Astrocyte (in vitro differentiated cells and primary cell): ENCODE results near the gene ATP2A1. TPM values are rescaled to one million over a fixed set of nuclear protein-coding genes. Genes with fewer than 3 reads are reported as not detected.

Experiments
- DNase-seq: peaks from one replicate; pipeline ENCODE4 v3.0.0-alpha.2; 2010; ENCODE audit warnings: low read depth
- FAIRE-seq: peaks from 2 replicates; lab custom pipeline; 2011; peaks lifted over from hg19 to GRCh38; lab: Jason Lieb, UNC
- H2AFZ ChIP-seq: 2 replicates; pipeline ENCODE4 v1.6.0; 2012; ENCODE audit warnings: low read depth, low read length, inconsistent platforms
- H3K27ac ChIP-seq: 2 replicates; pipeline ENCODE4 v1.5.1; 2011; ENCODE audit warnings: low read depth, low read length, inconsistent platforms
- H3K27me3 ChIP-seq: 2 replicates; pipeline ENCODE4 v1.6.0; 2011; ENCODE audit warnings: low read length, inconsistent platforms; ENCODE audit not compliant: insufficient read depth
- H3K36me3 ChIP-seq: 2 replicates; pipeline ENCODE4 v1.5.1; 2011; ENCODE audit warnings: low read length, inconsistent platforms; ENCODE audit not compliant: insufficient read depth
- H3K4me1 ChIP-seq: 2 replicates; pipeline ENCODE4 v1.5.1; 2011; ENCODE audit warnings: low read length, inconsistent platforms; ENCODE audit not compliant: insufficient read depth
- H3K4me2 ChIP-seq: 2 replicates; pipeline ENCODE4 v1.6.0; 2012; ENCODE audit warnings: low read length, inconsistent platforms
- H3K4me3 ChIP-seq: 2 replicates; pipeline ENCODE4 v1.5.1; 2011; ENCODE audit warnings: low read depth, mild to moderate bottlenecking, low read length, inconsistent platforms; ENCODE audit not compliant: insufficient read depth
- H3K79me2 ChIP-seq: 2 replicates; pipeline ENCODE4 v1.6.0; 2012; ENCODE audit warnings: mild to moderate bottlenecking, low read length, inconsistent platforms; ENCODE audit not compliant: insufficient read depth
- H3K9ac ChIP-seq: 2 replicates; pipeline ENCODE4 v1.6.0; 2012; ENCODE audit warnings: mild to moderate bottlenecking, low read length, inconsistent platforms
- H3K9me3 ChIP-seq: 2 replicates; pipeline ENCODE4 v1.5.1; 2012; ENCODE audit warnings: low read depth, mild to moderate bottlenecking, low read length, inconsistent platforms; ENCODE audit not compliant: insufficient read depth
- H4K20me1 ChIP-seq: 2 replicates; pipeline ENCODE4 v1.6.0; 2012; ENCODE audit warnings: low read length, inconsistent platforms; ENCODE audit not compliant: insufficient read depth
- H3K27ac Mint-ChIP-seq: one replicate; pipeline ENCODE4 v1.8.0; 2021; ENCODE audit warnings: mild to moderate bottlenecking, mixed read lengths; ENCODE audit not compliant: unreplicated experiment
- H3K27me3 Mint-ChIP-seq: one replicate; pipeline ENCODE4 v1.8.0; 2021; ENCODE audit warnings: low read depth, mixed read lengths; ENCODE audit not compliant: unreplicated experiment
- H3K36me3 Mint-ChIP-seq: one replicate; pipeline ENCODE4 v1.8.0; 2021; ENCODE audit warnings: low read depth, mixed read lengths; ENCODE audit not compliant: unreplicated experiment
- H3K4me1 Mint-ChIP-seq: one replicate; pipeline ENCODE4 v1.8.0; 2021; ENCODE audit warnings: low read depth, mixed read lengths; ENCODE audit not compliant: unreplicated experiment
- H3K4me3 Mint-ChIP-seq: one replicate; pipeline ENCODE4 v1.8.0; 2021; ENCODE audit warnings: mild to moderate bottlenecking, moderate library complexity, mixed read lengths; ENCODE audit not compliant: unreplicated experiment
- H3K9me3 Mint-ChIP-seq: one replicate; pipeline ENCODE4 v1.8.0; 2021; ENCODE audit warnings: mild to moderate bottlenecking, mixed read lengths; ENCODE audit not compliant: unreplicated experiment
- EZH2 ChIP-seq: IDR thresholded peaks from 2 replicates; pipeline ENCODE4 v1.6.1; 2012; ENCODE audit warnings: mild to moderate bottlenecking, low read length, inconsistent platforms; ENCODE audit not compliant: insufficient read depth
- total RNA-seq: library from RNA; stranded (reverse); gene quantifications from 2 replicates; pipeline ENCODE4 v1.2.1, GENCODE V29; 2021
- TF ChIP-seq, protein P1 (sequence below): IDR thresholded peaks from 2 replicates; pipeline ENCODE4 v1.5.1; 2011; ENCODE audit warnings: low read depth, mild to moderate bottlenecking, inconsistent platforms, low read length, moderate library complexity; ENCODE audit not compliant: insufficient read depth

ATP2A1 gene
- total RNA-seq, 1 donor from 2014 or later, result 2.0 TPM

- Histone ChIP-seq H3K9ac (no peak overlapping the region), H3K27me3 (no peaks in the 10 kb centered on the region), H3K4me1 (no peaks in the 10 kb centered on the region), H3K4me3 (no peak overlapping the region), H3K79me2 (no peaks in the 10 kb centered on the region), H3K27ac (no peak overlapping the region), H3K9me3 (no peaks in the 10 kb centered on the region), H3K4me2 (no peak overlapping the region), H2AFZ (no peak overlapping the region), H3K36me3 (peaks cover 4% of the 10 kb centered on the region), H4K20me1 (no peaks in the 10 kb centered on the region)
- Mint-ChIP-seq H3K4me1 (no peaks in the 10 kb centered on the region), H3K4me3 (no peak overlapping the region), H3K36me3 (peaks cover 12% of the 10 kb centered on the region), H3K27ac (no peak overlapping the region), H3K9me3 (no peaks in the 10 kb centered on the region), H3K27me3 (no peaks in the 10 kb centered on the region)
- DNase-seq (no peak), FAIRE-seq (no peak)
- TF ChIP-seq, protein P1, sequence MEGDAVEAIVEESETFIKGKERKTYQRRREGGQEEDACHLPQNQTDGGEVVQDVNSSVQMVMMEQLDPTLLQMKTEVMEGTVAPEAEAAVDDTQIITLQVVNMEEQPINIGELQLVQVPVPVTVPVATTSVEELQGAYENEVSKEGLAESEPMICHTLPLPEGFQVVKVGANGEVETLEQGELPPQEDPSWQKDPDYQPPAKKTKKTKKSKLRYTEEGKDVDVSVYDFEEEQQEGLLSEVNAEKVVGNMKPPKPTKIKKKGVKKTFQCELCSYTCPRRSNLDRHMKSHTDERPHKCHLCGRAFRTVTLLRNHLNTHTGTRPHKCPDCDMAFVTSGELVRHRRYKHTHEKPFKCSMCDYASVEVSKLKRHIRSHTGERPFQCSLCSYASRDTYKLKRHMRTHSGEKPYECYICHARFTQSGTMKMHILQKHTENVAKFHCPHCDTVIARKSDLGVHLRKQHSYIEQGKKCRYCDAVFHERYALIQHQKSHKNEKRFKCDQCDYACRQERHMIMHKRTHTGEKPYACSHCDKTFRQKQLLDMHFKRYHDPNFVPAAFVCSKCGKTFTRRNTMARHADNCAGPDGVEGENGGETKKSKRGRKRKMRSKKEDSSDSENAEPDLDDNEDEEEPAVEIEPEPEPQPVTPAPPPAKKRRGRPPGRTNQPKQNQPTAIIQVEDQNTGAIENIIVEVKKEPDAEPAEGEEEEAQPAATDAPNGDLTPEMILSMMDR, result no peak
- no peak for TF ChIP-seq EZH2
Measured at GRCh38 chr16:28913946-28914724, 35.8 kb downstream of the ATP2A1 start.

- DNase-seq, result peak; percentile 47
- H4K20me1 ChIP-seq, result no peaks in the 10 kb centered on the region
- Mint-ChIP-seq H3K27me3 (no peaks in the 10 kb centered on the region), H3K9me3 (no peaks in the 10 kb centered on the region), H3K36me3 (peaks cover 12% of the 10 kb centered on the region), H3K4me3 (no peak overlapping the region), H3K4me1 (no peaks in the 10 kb centered on the region), H3K27ac (no peak overlapping the region)
- TF ChIP-seq EZH2, result no peak
- TF ChIP-seq, protein P1, result no peak
- no peaks in the 10 kb centered on the region for H3K79me2 ChIP-seq
- no peaks in the 10 kb centered on the region for H3K4me1 ChIP-seq
- H3K9me3 ChIP-seq, result no peaks in the 10 kb centered on the region
- peaks cover 4% of the 10 kb centered on the region for H3K36me3 ChIP-seq
- H3K27ac ChIP-seq, result no peak overlapping the region
- H2AFZ ChIP-seq, result no peak overlapping the region
- H3K27me3 ChIP-seq, result no peaks in the 10 kb centered on the region
- no peak overlapping the region for H3K4me3 ChIP-seq
- FAIRE-seq, result no peak
- H3K9ac ChIP-seq, result no peak overlapping the region
- no peak overlapping the region for H3K4me2 ChIP-seq
Measured at GRCh38 chr16:28915181-28915580, 36.9 kb downstream of the ATP2A1 start.

DNA sequence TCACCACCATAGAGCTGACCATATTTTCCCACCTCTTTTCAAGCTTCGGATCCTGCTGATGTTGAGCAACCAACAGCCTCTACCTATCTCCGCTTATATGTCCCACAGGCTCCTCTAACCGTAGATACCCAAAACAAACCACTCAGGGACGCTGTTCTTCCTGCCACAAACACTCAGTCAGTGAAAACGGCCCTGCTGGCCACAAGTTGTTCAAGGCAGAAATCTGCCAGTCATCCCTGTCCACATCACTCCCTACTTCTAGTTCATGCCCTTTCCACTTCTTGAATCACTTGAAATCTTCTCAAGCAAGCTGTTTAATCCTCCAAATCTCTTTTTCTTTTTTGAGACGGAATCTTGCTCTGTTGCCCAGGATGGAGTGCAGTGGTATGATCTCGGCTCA is 38.8 kb downstream of the ATP2A1 start:
- Mint-ChIP-seq H3K4me1 (no peaks in the 10 kb centered on the region), H3K27ac (no peak overlapping the region), H3K9me3 (no peaks in the 10 kb centered on the region), H3K27me3 (no peaks in the 10 kb centered on the region), H3K36me3 (peaks cover 12% of the 10 kb centered on the region), H3K4me3 (peak overlapping the region; percentile 28)
- Histone ChIP-seq H3K79me2 (no peaks in the 10 kb centered on the region), H3K27ac (no peak overlapping the region), H3K9ac (no peak overlapping the region), H3K4me3 (no peak overlapping the region), H3K27me3 (no peaks in the 10 kb centered on the region), H3K9me3 (no peaks in the 10 kb centered on the region), H3K4me2 (no peak overlapping the region), H4K20me1 (no peaks in the 10 kb centered on the region), H3K36me3 (peaks cover 4% of the 10 kb centered on the region), H2AFZ (no peak overlapping the region), H3K4me1 (no peaks in the 10 kb centered on the region)
- FAIRE-seq (no peak), DNase-seq (no peak)
- TF ChIP-seq, protein P1, result no peak
- TF ChIP-seq EZH2, result no peak
